ENCODE measurements around the gene ABCF1.
A peak's percentile ranks its signal among the peaks of the same experiment; 100 is the strongest.

ABCF1 gene

DNA sequence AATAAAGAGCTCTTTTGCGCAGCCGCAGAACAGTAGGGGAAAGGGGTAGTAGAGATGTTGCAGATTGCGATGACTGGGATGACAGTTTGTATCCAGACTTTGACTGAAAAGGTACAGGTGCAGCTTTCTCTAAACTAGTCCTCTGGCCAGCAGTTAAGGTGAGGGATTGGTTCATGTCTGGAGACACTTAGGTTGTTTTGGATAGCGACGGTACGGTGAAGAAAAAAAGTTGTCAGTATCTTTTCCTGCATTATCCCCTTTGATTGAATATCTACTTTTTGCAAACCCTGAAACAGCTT is 13.6 kb upstream of the ABCF1 start:
- no peak for DNase-seq (ENCODE audit: low spot score)

DNA sequence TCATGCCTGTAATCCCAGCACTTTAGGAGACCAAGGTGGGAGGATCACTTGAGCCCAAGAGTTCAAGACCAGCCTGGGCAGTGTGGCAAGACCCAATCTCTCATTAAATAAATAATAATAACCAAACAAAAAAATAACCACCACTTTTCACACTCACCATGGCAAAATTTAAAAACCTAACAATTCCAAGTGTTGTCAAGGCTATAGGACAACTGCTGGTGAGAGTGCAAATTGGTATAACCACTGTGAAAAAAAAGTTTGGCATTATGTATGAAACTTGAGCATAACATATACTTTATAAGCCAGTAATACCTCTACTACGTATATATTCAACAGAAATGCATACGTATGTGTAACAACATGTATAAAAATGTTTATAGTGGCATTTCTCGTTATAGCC is 10.3 kb upstream of the ABCF1 start:
- no peak for DNase-seq (ENCODE audit: low spot score)

DNA sequence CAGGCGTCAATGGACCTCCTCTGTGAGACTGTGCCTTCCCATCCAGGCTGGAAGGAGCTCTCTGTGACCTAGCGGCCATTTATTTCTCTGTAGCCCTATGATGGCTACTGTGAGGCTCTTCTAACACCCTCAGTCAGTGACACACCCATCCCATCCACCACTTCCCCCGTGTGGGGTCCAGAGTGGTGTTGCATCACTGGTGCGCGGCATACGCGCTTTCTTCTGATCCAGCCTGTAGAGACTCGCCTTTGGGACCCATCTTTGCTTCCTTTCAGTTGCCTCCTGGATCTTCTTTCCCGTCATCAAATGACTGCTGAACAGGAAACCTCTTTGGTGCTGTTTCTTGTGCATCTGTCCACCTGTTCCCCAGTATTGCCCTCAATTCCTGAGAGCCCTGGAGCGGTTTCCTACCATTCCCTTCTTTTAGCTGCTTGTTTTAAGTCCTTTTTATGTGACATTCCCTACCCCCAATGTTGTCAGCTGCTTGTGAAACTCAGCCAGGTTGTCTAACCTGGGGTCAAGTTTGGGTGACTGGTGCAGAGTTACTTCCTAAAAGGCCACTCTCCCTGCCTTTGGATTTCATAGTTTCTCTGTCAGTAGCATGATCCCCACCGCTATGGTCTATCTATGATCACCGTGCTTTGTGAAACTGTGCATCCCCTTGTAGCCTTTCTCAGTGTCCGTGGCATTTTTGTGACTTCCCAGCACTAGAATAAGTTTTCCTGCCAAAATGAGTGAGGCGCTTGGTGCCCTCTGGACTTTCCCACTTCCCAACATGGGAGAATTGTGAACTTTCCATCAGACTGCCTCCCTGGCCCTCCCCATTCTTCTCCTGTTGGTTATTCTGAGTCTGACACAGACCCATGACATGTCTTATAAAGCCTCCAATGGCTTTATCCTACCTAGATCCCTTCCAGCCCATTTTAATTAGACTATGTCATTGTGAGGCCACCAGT is 8.5 kb upstream of the ABCF1 start:
- no peak for DNase-seq (ENCODE audit: low spot score)

DNA sequence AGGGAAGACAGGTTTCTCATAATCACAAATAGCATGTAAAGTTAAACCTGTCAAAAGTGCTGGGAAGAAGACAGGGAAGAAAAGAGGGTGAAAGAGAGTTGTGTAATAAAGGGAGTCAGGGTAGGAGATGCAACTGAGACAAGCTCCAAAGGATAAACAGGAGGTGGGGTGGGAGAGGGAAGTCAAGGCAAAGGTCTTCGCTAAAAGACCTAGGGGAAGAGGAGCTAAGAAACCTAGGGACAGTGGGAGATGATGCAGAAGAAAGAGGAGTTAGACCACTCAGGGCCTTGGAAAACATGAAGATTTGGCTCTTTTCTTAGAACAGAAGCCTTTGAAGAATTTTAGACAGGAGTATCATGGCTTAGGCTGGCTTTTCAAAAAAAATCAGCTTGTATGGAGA is 7.1 kb upstream of the ABCF1 start:
- DNase-seq (ENCODE audit: low spot score): no peak

DNA sequence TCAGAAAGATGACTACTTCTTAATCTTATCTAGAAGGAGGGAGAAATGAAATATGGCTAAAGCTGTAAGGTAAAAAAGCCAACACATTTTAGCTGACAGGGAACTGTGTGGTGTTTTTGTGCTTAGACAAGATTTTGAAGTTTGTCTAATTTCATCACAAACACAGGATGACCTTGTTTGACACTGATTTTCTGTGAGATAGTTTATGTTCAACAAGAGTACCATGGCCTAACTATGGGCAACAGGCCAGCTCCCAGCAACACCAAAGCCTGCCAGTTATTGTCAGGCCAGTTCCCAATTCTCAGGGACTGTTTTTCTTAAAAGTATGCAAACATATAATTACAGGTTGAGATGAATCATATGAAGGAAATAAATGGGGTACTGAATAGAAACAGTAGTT is 5.5 kb upstream of the ABCF1 start:
- DNase-seq (ENCODE audit: low spot score): no peak

DNA sequence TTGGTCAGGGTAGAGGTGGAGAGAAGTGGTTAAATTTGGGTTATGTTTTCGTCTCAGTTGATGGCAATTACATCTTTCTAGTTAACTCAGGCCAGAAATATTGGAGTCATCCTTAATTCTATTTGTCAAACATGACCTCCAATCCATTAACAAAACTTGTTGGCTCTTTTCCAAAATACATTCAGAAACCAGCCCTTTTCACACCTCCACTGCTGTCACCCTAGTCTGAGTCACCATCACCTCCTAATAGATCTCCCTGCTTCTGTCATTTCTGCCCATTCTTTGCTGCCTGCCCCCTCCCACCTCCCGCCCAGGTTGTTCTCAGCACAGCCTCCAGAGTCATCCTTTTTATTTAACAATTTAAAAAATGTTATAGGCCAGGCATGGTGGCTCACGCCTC is 3.0 kb upstream of the ABCF1 start:
- no peak for DNase-seq (ENCODE audit: low spot score)

DNA sequence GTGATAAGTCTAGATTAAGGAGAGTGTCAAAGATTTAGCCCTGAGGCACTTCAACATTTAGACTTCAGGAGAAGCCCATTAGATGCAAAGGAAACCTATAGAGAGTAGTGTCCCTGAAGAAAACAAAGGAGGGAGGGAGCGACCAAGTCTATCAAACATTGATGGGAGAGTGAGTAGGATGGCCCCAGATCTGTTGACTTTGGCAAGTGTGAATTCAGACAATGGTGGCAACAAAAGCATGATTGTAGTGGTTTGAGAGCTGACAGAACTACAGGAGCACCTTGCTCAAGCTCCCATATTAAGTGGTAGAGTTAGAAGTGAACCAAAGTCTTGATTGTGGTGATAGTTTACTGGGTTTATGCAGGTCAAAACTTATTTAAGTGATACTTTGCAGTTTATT is 979 bp upstream of the ABCF1 start:
- no peak for DNase-seq (ENCODE audit: low spot score)

DNA sequence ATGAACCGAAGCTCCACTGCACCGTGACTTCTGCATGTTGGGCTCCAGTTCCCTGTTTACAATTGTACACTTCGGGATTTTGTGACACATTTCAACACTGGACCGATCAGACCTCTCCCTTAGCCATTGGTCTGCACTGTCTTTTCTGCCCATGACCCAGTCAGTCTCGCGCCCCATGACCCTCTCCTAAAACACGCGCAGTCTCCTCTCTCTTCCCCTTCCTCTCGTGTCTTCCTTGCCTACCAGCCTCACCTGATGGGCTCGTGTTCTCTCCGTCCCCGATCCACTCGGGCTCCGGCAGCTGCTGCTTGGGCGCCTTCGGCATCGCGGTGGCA is 535 bp upstream of the ABCF1 start:
- no peak for DNase-seq (ENCODE audit: low spot score)

DNA sequence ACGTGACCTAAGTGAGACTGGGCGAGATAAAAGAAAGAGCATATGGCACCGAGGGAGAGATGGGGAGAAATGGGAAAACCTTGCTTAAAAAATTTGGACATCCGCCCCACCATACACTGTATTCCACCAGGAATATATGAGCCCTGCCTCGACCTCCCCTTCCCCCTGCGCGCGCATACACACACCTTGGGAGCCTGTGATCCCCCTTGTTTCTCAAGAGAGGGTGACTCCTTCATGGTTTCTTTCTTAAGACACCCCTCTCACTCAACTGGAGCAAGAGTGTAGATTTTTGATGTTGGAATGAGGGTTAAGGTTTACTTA is 480 bp downstream of the ABCF1 start:
- DNase-seq (ENCODE audit: low spot score): no peak

DNA sequence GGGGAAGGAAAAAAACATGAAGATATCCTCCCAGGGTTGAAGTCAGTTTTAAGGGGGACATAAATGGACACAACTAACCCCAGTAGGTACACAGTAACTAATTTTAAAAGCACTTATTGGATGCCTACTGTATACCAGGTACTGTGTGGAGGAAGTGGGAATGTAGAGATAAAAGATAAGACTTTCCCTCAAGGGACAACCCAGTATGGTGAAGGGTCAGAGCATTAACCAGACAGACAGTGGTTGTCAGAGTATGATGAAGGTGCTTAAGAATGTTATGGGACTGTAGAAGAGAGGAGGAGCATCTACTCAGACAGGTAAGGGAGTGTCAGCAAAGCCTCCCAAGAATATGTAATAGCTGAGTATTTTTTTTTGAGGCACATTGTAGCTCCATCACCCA is 906 bp downstream of the ABCF1 start:
- DNase-seq (ENCODE audit: low spot score): no peak

DNA sequence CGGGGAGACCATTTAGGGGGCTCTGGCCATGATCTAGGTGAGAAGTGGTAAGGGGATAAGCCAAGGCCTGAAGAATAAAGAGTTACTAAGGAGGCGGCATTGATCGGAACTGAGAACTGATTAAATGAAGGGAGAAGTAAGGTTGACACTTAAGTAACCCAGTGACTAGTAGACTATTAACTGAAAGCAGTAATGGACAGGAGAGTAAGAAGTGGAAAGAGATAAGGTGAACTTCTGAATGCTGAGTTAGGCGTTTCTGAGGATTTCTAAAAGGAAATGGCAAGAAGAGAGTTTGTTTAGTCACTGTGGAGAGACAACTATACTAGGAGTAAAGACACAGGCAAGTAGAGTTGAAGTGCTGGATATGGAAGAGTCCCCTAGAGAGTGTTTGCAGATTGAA is 1.9 kb downstream of the ABCF1 start:
- no peak for DNase-seq (ENCODE audit: low spot score)

DNA sequence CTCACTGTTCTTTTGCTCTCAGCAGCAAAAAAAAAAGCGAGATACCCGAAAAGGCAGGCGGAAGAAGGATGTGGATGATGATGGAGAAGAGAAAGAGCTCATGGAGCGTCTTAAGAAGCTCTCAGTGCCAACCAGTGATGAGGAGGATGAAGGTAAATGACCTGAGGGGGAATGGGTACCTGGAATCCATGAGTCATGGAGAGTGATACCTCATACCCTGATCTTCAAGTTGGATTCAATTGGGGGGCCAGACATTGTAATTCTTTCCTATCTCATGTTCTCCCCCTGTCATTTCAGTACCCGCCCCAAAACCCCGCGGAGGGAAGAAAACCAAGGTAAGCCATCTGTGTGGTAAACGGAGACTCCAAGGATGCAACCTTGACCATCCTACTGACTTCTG is 6.8 kb downstream of the ABCF1 start:
- no peak for DNase-seq (ENCODE audit: low spot score)

DNA sequence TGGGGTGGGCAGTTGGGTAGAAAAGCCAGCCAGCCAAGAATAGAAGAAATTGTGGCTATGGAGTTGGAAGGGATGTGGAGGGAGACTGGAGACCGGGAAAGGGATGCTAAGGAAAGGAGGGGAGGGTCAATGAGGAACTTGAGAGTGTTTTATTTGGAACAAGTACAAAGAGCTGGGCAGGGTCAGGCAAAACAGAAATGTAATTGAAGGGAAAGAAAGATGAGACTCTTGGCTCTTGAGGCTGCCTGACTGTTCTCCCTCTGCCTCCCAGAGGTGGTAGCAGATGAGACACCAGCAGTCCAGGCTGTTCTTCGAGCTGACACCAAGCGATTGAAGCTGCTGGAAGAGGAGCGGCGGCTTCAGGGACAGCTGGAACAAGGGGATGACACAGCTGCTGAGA is 12.7 kb downstream of the ABCF1 start:
- DNase-seq (ENCODE audit: low spot score): no peak

DNA sequence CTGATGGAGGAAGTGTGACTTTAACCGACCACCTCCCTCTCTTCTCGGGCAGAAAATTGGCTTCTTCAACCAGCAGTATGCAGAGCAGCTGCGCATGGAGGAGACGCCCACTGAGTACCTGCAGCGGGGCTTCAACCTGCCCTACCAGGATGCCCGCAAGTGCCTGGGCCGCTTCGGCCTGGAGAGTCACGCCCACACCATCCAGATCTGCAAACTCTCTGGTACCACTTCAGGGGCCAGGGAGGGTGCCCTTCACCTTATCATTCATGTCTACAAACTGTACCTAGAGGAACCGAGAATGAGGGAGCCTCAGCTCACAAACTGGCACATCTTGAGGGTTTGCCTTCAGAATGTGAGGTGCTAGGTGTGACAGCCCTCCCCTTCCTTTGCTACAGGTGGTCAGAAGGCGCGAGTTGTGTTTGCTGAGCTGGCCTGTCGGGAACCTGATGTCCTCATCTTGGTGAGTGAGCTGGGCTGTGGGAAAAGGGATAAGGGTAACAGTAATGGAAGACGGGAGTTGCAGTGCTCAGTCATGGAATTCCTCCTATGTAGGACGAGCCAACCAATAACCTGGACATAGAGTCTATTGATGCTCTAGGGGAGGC is 18.6 kb downstream of the ABCF1 start:
- no peak for DNase-seq (ENCODE audit: low spot score)

DNA sequence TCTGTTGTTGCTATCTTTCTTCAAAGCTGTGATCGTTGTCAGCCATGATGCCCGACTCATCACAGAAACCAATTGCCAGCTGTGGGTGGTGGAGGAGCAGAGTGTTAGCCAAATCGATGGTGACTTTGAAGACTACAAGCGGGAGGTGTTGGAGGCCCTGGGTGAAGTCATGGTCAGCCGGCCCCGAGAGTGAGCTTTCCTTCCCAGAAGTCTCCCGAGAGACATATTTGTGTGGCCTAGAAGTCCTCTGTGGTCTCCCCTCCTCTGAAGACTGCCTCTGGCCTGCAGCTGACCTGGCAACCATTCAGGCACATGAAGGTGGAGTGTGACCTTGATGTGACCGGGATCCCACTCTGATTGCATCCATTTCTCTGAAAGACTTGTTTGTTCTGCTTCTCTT is 19.3 kb downstream of the ABCF1 start:
- DNase-seq (ENCODE audit: low spot score): no peak

DNA sequence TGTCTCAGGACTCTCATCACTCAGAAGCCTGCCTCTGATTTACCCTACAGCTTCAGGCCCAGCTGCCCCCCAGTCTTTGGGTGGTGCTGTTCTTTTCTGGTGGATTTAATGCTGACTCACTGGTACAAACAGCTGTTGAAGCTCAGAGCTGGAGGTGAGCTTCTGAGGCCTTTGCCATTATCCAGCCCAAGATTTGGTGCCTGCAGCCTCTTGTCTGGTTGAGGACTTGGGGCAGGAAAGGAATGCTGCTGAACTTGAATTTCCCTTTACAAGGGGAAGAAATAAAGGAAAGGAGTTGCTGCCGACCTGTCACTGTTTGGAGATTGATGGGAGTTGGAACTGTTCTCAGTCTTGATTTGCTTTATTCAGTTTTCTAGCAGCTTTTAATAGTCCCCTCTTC is 19.8 kb downstream of the ABCF1 start:
- DNase-seq (ENCODE audit: low spot score): no peak

DNA sequence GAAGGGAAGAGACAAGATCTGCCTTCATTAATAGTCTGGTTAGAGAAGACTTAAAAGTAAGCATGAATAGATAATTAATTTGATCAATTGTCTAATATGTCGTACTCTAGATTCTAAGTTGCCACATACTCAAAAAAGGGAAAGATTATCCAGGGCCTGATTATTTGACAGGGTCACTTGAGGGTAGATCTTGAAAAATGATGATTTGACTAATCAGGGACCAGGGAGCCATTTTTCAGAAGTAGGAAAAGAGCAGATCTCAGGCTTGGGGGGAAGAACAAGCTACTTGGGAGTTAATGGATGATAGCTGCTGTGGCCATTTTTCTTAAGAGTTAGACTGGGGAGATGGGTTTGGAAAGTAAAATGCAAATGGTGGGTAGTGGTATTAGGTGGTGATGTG is 21.0 kb downstream of the ABCF1 start:
- no peak for DNase-seq (ENCODE audit: low spot score)

DNA sequence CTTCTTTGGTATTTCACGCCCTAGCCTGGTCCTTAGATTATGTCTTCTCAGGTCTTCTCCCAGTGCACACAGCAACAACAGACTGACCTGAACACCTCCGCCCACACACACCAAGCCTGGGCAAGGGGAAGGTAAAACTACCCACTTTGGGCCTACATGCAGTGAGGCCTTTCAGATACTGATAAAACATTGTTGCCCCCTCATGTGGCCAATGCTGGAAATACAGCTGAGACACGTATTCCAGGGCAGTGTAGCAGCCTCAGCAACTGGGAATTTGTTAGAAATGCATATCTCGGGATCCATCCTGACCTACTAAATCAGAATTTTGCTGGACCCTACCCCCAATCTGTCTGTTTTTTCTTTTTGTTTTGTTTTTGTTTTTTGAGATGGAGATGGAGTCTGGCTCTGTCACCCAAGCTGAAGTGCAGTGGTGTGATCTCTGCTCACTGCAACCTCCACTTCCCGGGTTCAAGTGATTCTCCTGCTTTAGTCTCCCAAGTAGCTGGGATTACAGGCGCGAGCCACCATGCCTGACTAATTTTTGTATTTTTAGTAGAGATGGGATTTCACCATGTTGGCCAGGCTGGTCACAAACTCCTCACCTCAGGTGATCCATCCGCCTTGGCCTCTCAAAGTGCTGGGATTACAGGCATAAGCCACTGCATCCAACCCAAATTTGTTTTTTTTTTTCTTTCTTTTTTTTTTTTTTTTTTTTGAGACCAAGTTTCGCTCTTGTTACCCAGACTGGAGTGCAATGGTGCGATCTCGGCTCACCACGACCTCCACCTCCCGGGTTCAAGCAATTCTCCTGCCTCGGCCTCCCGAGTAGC is 26.3 kb downstream of the ABCF1 start:
- DNase-seq (ENCODE audit: low spot score): peak; percentile 79

DNA sequence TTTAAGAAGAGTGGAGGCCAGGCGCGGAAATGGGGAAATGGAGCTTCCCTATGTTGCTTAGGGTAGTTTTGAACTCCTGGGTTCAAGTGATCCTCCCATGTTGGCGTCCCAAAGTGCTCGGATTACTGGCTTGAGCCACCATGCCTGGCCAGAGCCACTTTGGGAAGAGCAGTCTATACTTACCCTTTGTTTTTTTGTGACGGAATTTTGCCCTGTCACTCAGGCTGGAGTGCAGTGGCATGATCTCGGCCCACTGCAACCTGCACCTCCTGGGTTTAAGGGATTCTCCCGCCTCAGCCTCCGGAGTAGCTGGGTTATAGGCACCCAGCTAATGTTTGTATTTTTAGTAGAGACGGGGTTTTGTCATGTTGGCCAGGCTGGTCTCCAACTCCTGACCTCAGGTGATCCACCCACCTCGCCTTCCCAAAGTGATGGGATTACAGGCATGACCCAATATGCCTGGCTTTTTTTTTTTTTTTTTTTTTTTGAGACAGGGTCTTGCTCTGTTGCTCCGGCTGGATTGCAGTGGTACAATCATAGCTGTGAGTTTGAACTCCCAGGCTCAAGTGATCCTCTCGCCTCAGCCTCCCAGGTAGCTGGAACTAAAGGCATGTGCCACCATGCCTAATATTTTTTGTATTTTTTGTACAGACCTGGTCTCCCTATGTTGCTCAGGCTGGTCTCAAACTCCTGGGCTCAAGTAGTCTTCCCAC is 27.8 kb downstream of the ABCF1 start:
- DNase-seq (ENCODE audit: low spot score): no peak

DNA sequence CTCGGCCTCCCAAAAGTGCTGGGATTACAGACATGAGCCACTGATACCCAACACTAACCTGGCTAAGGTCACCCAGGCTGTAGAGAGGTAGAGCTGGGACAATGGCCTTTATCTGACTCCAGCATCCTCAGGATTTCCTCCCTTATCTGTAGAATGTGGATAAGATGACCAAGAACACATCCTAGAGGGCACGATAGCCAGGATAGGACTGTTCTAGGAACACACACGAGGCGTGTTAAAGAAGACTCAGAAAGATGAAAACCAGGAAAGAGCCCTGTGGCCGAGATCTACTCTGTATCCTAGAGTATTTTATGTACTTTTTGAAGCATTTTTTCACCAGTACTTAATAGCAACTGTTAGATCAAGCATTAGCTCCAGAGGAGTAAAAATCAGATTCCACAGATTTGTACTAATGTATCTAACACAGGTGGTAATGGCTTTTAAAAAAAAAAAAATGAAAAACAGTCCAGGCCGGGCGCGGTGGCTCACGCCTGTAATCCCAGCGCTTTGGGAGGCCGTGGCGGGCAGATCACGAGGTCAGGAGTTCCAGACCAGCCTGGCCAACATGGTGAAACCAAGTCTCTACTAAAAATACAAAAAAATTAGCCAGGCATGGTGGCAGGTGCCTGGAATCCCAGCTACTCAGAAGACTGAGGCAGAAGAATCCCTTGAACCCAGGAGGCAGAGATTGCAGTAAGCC is 28.5 kb downstream of the ABCF1 start:
- DNase-seq (ENCODE audit: low spot score): no peak

DNA sequence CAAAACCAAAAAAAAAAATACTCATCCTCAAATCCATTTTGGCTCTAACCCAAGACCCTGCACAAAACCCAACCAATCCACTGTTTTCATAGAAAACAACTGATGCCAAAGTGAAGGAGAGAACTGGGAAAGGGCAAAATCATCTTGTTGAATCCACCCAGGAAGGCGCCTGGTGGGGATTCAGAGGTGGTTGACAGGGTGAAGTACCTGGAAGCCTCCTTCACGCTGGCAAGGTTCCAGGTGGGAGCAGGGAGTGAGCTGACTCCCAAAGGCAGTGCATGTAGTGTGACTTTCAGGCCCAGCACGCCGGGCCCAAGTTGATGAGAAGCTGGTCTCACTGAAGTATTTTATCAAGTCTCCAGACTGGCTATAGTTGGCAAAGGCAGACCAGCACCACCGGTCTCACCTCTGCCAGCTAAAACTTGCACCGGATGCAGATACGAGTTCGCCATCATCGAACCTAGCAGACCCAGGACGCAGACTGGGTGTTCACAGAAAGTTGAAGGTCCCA is 29.3 kb downstream of the ABCF1 start:
- no peak for DNase-seq (ENCODE audit: low spot score)

DNA sequence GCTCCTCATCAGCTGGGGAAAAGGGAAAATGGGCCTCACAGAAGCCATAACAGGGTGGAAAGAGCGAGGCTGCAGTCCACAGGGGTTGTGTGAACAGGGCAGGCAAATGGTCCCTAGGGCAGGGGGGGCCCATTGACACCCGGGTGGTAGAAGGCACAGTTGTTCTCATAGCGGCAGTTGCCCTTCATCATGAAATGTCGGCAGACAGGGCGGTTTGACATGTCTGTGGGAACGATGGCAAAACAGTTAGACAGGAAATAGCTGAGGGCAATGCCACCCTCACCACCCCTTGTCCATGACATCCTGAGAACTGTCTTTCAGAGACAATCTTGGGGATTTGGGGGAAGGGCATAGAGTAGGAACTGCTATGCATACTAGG is 30.2 kb downstream of the ABCF1 start:
- DNase-seq (ENCODE audit: low spot score): no peak
